Thoracic aorta (tissue), 2 donors: Measurements from ENCODE around the gene SIPA1L3. TPM values are rescaled to one million over a fixed set of nuclear protein-coding genes. Genes with fewer than 3 reads are reported as not detected.

Experiments used
- ATAC-seq: fragments of 150-250 bp; one replicate; pipeline ENCODE4 v1.8.0; 2017; ENCODE audit warnings: low read depth; ENCODE audit not compliant: insufficient number of reproducible peaks, low FRiP score
- DNase-seq: peaks from one replicate; pipeline ENCODE4 v3.0.0-alpha.2; 2020; ENCODE audit warnings: low spot score
- H3K27ac ChIP-seq, 2 donors: fragments of 200-600 bp; sonication (generic); 1 replicate in 1 of 2; 2 replicates in 1 of 2; pipeline ENCODE4 v1.5.1; 2016; ENCODE audit warnings: mild to moderate bottlenecking in 2 of 2, moderate library complexity in 2 of 2
- H3K27me3 ChIP-seq: fragments of 200-600 bp; sonication (generic); replicated peaks from 2 replicates; pipeline ENCODE4 v1.6.0; 2016; ENCODE audit warnings: mild to moderate bottlenecking; ENCODE audit not compliant: insufficient read depth
- H3K36me3 ChIP-seq: fragments of 200-600 bp; sonication (generic); one replicate; pipeline ENCODE4 v1.5.1; 2016
- H3K4me1 ChIP-seq, 2 donors: fragments of 200-600 bp; sonication (generic); 1 replicate in 1 of 2; 2 replicates in 1 of 2; pipeline versions ENCODE4 v1.5.1 to v1.6.0; 2016; ENCODE audit warnings: low read depth in 2 of 2, mild to moderate bottlenecking in 1 of 2; ENCODE audit not compliant: control insufficient read depth in 1 of 2
- H3K4me3 ChIP-seq: fragments of 200-600 bp; sonication (generic); 2 replicates; pipeline ENCODE4 v1.5.1; 2016; ENCODE audit warnings: mild to moderate bottlenecking
- H3K9me3 ChIP-seq: fragments of 200-600 bp; sonication (generic); 2 replicates; pipeline ENCODE4 v1.5.1; 2016
- CTCF ChIP-seq: fragments of 200-600 bp; sonication (generic); IDR thresholded peaks from one replicate; pipeline ENCODE4 v1.5.1; 2019; ENCODE audit warnings: antibody characterized with exemption
- total RNA-seq, 2 donors: library from RNA; depleted of rRNA; stranded (reverse); fragments of >200 nt; gene quantifications; one replicate each; pipeline versions ENCODE4 v1.1.0 to v1.2.3, GENCODE V29; 2016

Gene SIPA1L3
- total RNA-seq, 2 donors from 2014 or later = 14.5 to 39.4 TPM

GRCh38 chr19:38239816-38240215 lies 332.8 kb downstream of the SIPA1L3 start:
- ATAC-seq (no peak), DNase-seq (no peak)
- Histone ChIP-seq H3K9me3 (no peaks in the 10 kb centered on the region), H3K36me3 (no peaks in the 10 kb centered on the region), H3K27ac (peak overlapping the region; percentile 2 to 5), H3K4me1 (peaks cover 8 to 31% of the 10 kb centered on the region in 2 donors), H3K27me3 (no peaks in the 10 kb centered on the region), H3K4me3 (no peak overlapping the region)
- TF ChIP-seq CTCF = no peak

- peak overlapping the region; percentile 66 for H3K4me3 ChIP-seq
- peaks cover 29 to 64% of the 10 kb centered on the region in 2 donors for H3K4me1 ChIP-seq
- H3K27ac ChIP-seq = no peak overlapping the region
- no peaks in the 10 kb centered on the region for H3K27me3 ChIP-seq
- DNase-seq = no peak
- no peak for TF ChIP-seq CTCF
- ATAC-seq = no peak
- H3K36me3 ChIP-seq = no peaks in the 10 kb centered on the region
- no peaks in the 10 kb centered on the region for H3K9me3 ChIP-seq
Observed at GRCh38 chr19:38243279-38243673, 336.3 kb downstream of the SIPA1L3 start.

GRCh38 chr19:38245826-38246498 lies 339.0 kb downstream of the SIPA1L3 start:
- TF ChIP-seq CTCF = no peak
- Histone ChIP-seq H3K4me3 (peak overlapping the region; percentile 43), H3K27ac (peak overlapping the region; percentile 95), H3K4me1 (peaks cover 46 to 72% of the 10 kb centered on the region in 2 donors), H3K27me3 (no peaks in the 10 kb centered on the region), H3K36me3 (no peaks in the 10 kb centered on the region), H3K9me3 (no peaks in the 10 kb centered on the region)
- DNase-seq = peak; percentile 62
- ATAC-seq = peak; percentile 56

- ATAC-seq (no peak), DNase-seq (no peak)
- H3K27ac ChIP-seq = peak overlapping the region; percentile 95
- no peaks in the 10 kb centered on the region for H3K27me3 ChIP-seq
- H3K4me3 ChIP-seq = peak overlapping the region; percentile 43
- H3K9me3 ChIP-seq = no peaks in the 10 kb centered on the region
- no peaks in the 10 kb centered on the region for H3K36me3 ChIP-seq
- TF ChIP-seq CTCF = no peak
- H3K4me1 ChIP-seq = peaks cover 47 to 84% of the 10 kb centered on the region in 2 donors
Observed at GRCh38 chr19:38247126-38247525, 340.1 kb downstream of the SIPA1L3 start.

- H3K9me3 ChIP-seq = no peaks in the 10 kb centered on the region
- ATAC-seq (no peak), DNase-seq (no peak)
- peak overlapping the region; percentile 95 for H3K27ac ChIP-seq
- H3K4me3 ChIP-seq = peak overlapping the region; percentile 18
- H3K36me3 ChIP-seq = peaks cover 3% of the 10 kb centered on the region
- no peak for TF ChIP-seq CTCF
- H3K27me3 ChIP-seq = no peaks in the 10 kb centered on the region
- H3K4me1 ChIP-seq = peaks cover 47 to 90% of the 10 kb centered on the region in 2 donors
Observed at GRCh38 chr19:38247734-38248268, 340.8 kb downstream of the SIPA1L3 start.
